K562 (cell line): ENCODE data around the gene NQO2. TPM values are rescaled to one million over a fixed set of nuclear protein-coding genes. Genes with fewer than 3 reads are reported as not detected.

Experiments used
- ASH1L ChIP-seq: fragments of 450-650 bp; IDR thresholded peaks from 2 replicates; pipeline ENCODE4 v1.6.1; 2018; ENCODE audit warnings: borderline replicate concordance, mild to moderate bottlenecking, low read depth; ENCODE audit not compliant: partially characterized antibody
- ATF7 ChIP-seq: fragments of 450-650 bp; IDR thresholded peaks from 2 replicates; pipeline ENCODE4 v1.7.1; 2014; ENCODE audit warnings: mild to moderate bottlenecking, moderate library complexity
- CREBBP ChIP-seq: IDR thresholded peaks from one replicate; pipeline ENCODE4 v1.6.1; 2012; ENCODE audit warnings: low read depth, mild to moderate bottlenecking, control low read depth, inconsistent platforms, low read length
- GTF2A2 ChIP-seq: IDR thresholded peaks from 2 replicates; pipeline ENCODE4 v1.6.1; 2016; ENCODE audit warnings: mild to moderate bottlenecking, missing genetic modification characterization, missing compliant biosample characterization
- GTF2F1 ChIP-seq: IDR thresholded peaks from 2 replicates; pipeline ENCODE4 v1.6.1; 2011; ENCODE audit warnings: low read depth, low read length, improper control_type of control experiment
- KAT2B ChIP-seq: IDR thresholded peaks from one replicate; pipeline ENCODE4 v1.6.1; 2012; ENCODE audit warnings: low read depth, mild to moderate bottlenecking, control low read depth, inconsistent platforms, low read length, moderate library complexity
- MCM7 ChIP-seq, 2 experiments: fragments of 450-650 bp; IDR thresholded peaks; 2 replicates each; pipeline ENCODE4 v1.6.1; 2016 to 2018
- MTF1 ChIP-seq: fragments of 250-450 bp; sonication (Bioruptor Pico); IDR thresholded peaks from 2 replicates; pipeline ENCODE4 v1.9.0; 2021; ENCODE audit warnings: moderate library complexity, mild to moderate bottlenecking, inconsistent platforms, borderline replicate concordance
- NEUROD1 ChIP-seq: fragments of 150-350 bp; IDR thresholded peaks from 2 replicates; pipeline ENCODE4 v1.6.1; 2014; ENCODE audit warnings: borderline replicate concordance, low read length, low read depth; ENCODE audit not compliant: partially characterized antibody
- NR3C1 ChIP-seq: sonication (generic); formaldehyde crosslinking; IDR thresholded peaks from 2 replicates; pipeline ENCODE4 v1.8.1; 2022; ENCODE audit warnings: missing genetic modification reagents
- POLR2B ChIP-seq: fragments of 450-650 bp; IDR thresholded peaks from 2 replicates; pipeline ENCODE4 v1.6.1; 2018; ENCODE audit warnings: low read depth; ENCODE audit not compliant: partially characterized antibody
- SAP30 ChIP-seq: fragments of 200-600 bp; sonication (generic); IDR thresholded peaks from 2 replicates; pipeline ENCODE4 v1.6.1; 2012; ENCODE audit warnings: borderline replicate concordance, low read depth, mild to moderate bottlenecking, moderate library complexity, low read length, control low read depth, inconsistent platforms; ENCODE audit not compliant: insufficient read depth, poor library complexity, severe bottlenecking
- TGIF2 ChIP-seq: sonication (generic); formaldehyde crosslinking; IDR thresholded peaks from 2 replicates; pipeline ENCODE4 v1.8.1; 2022; ENCODE audit warnings: mild to moderate bottlenecking, missing genetic modification reagents, moderate library complexity
- TSHZ1 ChIP-seq: fragments of 250-450 bp; sonication (Bioruptor Pico); IDR thresholded peaks from 2 replicates; pipeline ENCODE4 v1.4.0; 2020; ENCODE audit warnings: mild to moderate bottlenecking, moderate library complexity
- ZBTB1 ChIP-seq: sonication (generic); formaldehyde crosslinking; IDR thresholded peaks from 2 replicates; pipeline ENCODE4 v1.8.1; 2023; ENCODE audit warnings: missing genetic modification reagents, low read depth, mild to moderate bottlenecking, borderline replicate concordance
- ZBTB43 ChIP-seq: sonication (generic); formaldehyde crosslinking; IDR thresholded peaks from 2 replicates; pipeline ENCODE4 v1.8.0; 2023; ENCODE audit warnings: mild to moderate bottlenecking, missing genetic modification reagents
- ZNF41 ChIP-seq: fragments of 250-450 bp; sonication (Bioruptor Pico); conservative IDR thresholded peaks from 2 replicates; pipeline ENCODE4 v1.4.0; 2020; ENCODE audit warnings: mild to moderate bottlenecking
- ZNF592 ChIP-seq: fragments of 450-650 bp; IDR thresholded peaks from 2 replicates; pipeline ENCODE4 v1.6.1; 2017; ENCODE audit warnings: antibody characterized with exemption, mild to moderate bottlenecking
- polyA plus RNA-seq, 8 experiments: library from polyadenylated mRNA; depleted of rRNA in 4 of 8; stranded (reverse) in 5 of 8; unstranded in 3 of 8; fragments of >200 nt; fragmentation: Nextera tagmentation in 2 of 8; fragmentation: Illumina TruSeq in 1 of 8; extraction: Ambion mirVana in 2 of 8; extraction: Trizol in 1 of 8; gene quantifications; 2 replicates each; pipeline versions ENCODE4 v1.2.1 to v1.2.3, GENCODE V29; 2011 to 2014; ENCODE audit warnings: inconsistent platforms in 1 of 8, missing spikeins in 1 of 8
- total RNA-seq, 7 experiments: library from RNA; depleted of rRNA in 6 of 7; stranded (reverse); fragments of >200 nt in 6 of 7; fragmentation: Illumina TruSeq in 2 of 7; extraction: Trizol in 2 of 7; gene quantifications; 2 replicates each; pipeline versions ENCODE4 v1.2.1 to v1.2.3, GENCODE V29; 2011 to 2021; ENCODE audit warnings: low replicate concordance in 1 of 7

The NQO2 gene
- total and polyA plus RNA-seq, 9 of the 15 experiments (the other 6 are each of a cell fraction or from before 2014, with no cell fraction given), result 54.6 to 214 (median 116) TPM

- TF ChIP-seq CREBBP (no peak), GTF2A2 (tag) (0 out of 2 replicates have a peak, but pooled peaks have one; percentile 34), NEUROD1 (peak; percentile 95), TSHZ1 (CRISPR knock-in tag) (no peak), TGIF2 (no peak), MTF1 (CRISPR knock-in tag) (no peak), GTF2F1 (peak; percentile 69; the same call in 1 of the 2 replicates), NR3C1 (CRISPR knock-in tag) (no peak), POLR2B (peak; percentile 46), SAP30 (no peak), KAT2B (peak; percentile 2), MCM7 (IDR thresholded peaks at IDR 0.05) (no peak), ATF7 (peak; percentile 100), ZNF41 (no peak), ZBTB1 (peak; percentile 15; the same call in 1 of the 2 replicates), ASH1L (peak; percentile 92), ZNF592 (no peak), ZBTB43 (CRISPR knock-in tag) (no peak)
These were observed 10.1 kb upstream of the NQO2 start (continued) for GRCh38 chr6:2989332-2990247.
